MCF 10A (cell line): Measurements from ENCODE around the gene CAV1. TPM values are rescaled to one million over a fixed set of nuclear protein-coding genes. Genes with fewer than 3 reads are reported as not detected.
A peak's percentile ranks its signal among the peaks of the same experiment; 100 is the strongest.

Source experiments
- BruUV-seq: library from RNA; stranded (reverse); fragments of 400-500 nt; replicated peaks from 2 replicates; lab custom pipeline; 2021; lab: Mats Ljungman, UMichigan
- CTCF ChIA-PET: fragments of 300-600 bp; sonication (Branson Sonifier 250); formaldehyde crosslinking; extraction: SDS; loops from one replicate; lab custom pipeline; 2021; ENCODE audit warnings: antibody characterized with exemption, inconsistent platforms; lab: Yijun Ruan, JAX
- POLR2A ChIA-PET: fragments of 300-600, 350-650 bp; sonication (Branson Sonifier 250); formaldehyde crosslinking; extraction: SDS; loops from one replicate; lab custom pipeline; 2020; ENCODE audit warnings: antibody characterized with exemption, inconsistent platforms; lab: Yijun Ruan, JAX
- DNase-seq: peaks from one replicate; pipeline ENCODE4 v3.0.0-alpha.2; 2018; ENCODE audit not compliant: unreplicated experiment
- H3K27ac Mint-ChIP-seq: one replicate; pipeline ENCODE4 v1.8.0; 2022; ENCODE audit warnings: mild to moderate bottlenecking, low read depth, mixed read lengths; ENCODE audit not compliant: unreplicated experiment
- H3K27me3 Mint-ChIP-seq: one replicate; pipeline ENCODE4 v1.8.0; 2022; ENCODE audit warnings: mixed read lengths; ENCODE audit not compliant: insufficient read depth, unreplicated experiment
- H3K36me3 Mint-ChIP-seq: one replicate; pipeline ENCODE4 v1.8.0; 2022; ENCODE audit warnings: mild to moderate bottlenecking, moderate library complexity, mixed read lengths; ENCODE audit not compliant: insufficient read depth, unreplicated experiment
- H3K4me1 Mint-ChIP-seq: one replicate; pipeline ENCODE4 v1.8.0; 2022; ENCODE audit warnings: mixed read lengths; ENCODE audit not compliant: insufficient read depth, unreplicated experiment
- H3K4me3 Mint-ChIP-seq: one replicate; pipeline ENCODE4 v1.8.0; 2022; ENCODE audit warnings: mild to moderate bottlenecking, moderate library complexity, mixed read lengths; ENCODE audit not compliant: unreplicated experiment
- H3K9me3 Mint-ChIP-seq: one replicate; pipeline ENCODE4 v1.8.0; 2022; ENCODE audit warnings: mixed read lengths; ENCODE audit not compliant: unreplicated experiment
- CTCF ChIP-seq: fragments of 200-600 bp; IDR thresholded peaks from one replicate; pipeline ENCODE4 v1.8.0; 2022; ENCODE audit warnings: antibody characterized with exemption, mild to moderate bottlenecking; ENCODE audit not compliant: unreplicated experiment
- intact Hi-C: fragments of 100-400 bp; cut with micrococcal nuclease; formaldehyde crosslinking; loops from 2 replicates; pipeline ENCODE4 v1.14.1; 2022
- total RNA-seq: library from RNA; stranded (reverse); gene quantifications from 2 replicates; pipeline ENCODE4 v1.2.3, GENCODE V29; 2022

The CAV1 gene
- total RNA-seq, 1 experiment from 2014 or later, result 267 TPM

- Mint-ChIP-seq H3K4me3 (no peak overlapping the region), H3K4me1 (peaks cover 61% of the 10 kb centered on the region), H3K9me3 (no peaks in the 10 kb centered on the region), H3K27ac (peak overlapping the region; percentile 83), H3K36me3 (peaks cover 95% of the 10 kb centered on the region), H3K27me3 (no peaks in the 10 kb centered on the region)
- CTCF ChIA-PET, result interaction anchor here (0.6 to 1.2 kb wide), 4 partner anchors 8 to 283 kb away, joined by 3 read pairs; no protein-coding TSS in a partner anchor
- BruUV-seq, result no TSS peak
- intact Hi-C loops, result no loop called here
- peak; percentile 16 for DNase-seq
- no peak for TF ChIP-seq CTCF
- POLR2A ChIA-PET, result interaction anchor here (1.0 to 2.0 kb wide), 5 partner anchors 13 to 31 kb away, joined by 3 to 9 read pairs (median 6); no protein-coding TSS in a partner anchor
Observed at GRCh38 chr7:116542618-116543017, 17.8 kb downstream of the CAV1 start.

GRCh38 chr7:116543664-116544063 is 18.8 kb downstream of the CAV1 start:
- intact Hi-C loops, result no loop called here
- peak; percentile 36 for DNase-seq
- no peak for TF ChIP-seq CTCF
- ChIA-PET POLR2A (interaction anchor here (0.6 to 1.9 kb wide), 12 partner anchors 9 to 159 kb away, joined by 3 to 6 read pairs (median 4); no protein-coding TSS in a partner anchor), CTCF (interaction anchor here (0.7 to 1.1 kb wide), 2 partner anchors 17 to 285 kb away, joined by 4 to 5 read pairs; no protein-coding TSS in a partner anchor)
- Mint-ChIP-seq H3K27me3 (no peaks in the 10 kb centered on the region), H3K4me3 (no peak overlapping the region), H3K4me1 (peaks cover 67% of the 10 kb centered on the region), H3K27ac (peak overlapping the region; percentile 83), H3K9me3 (no peaks in the 10 kb centered on the region), H3K36me3 (peaks cover 95% of the 10 kb centered on the region)
- BruUV-seq, result no TSS peak

- Mint-ChIP-seq H3K36me3 (peaks cover 93% of the 10 kb centered on the region), H3K9me3 (no peaks in the 10 kb centered on the region), H3K4me1 (peaks cover 61% of the 10 kb centered on the region), H3K27me3 (no peaks in the 10 kb centered on the region), H3K27ac (peak overlapping the region; percentile 83), H3K4me3 (no peak overlapping the region)
- ChIA-PET POLR2A (interaction anchor here (1.1 to 1.4 kb wide), 5 partner anchors 8 to 27 kb away, joined by 3 to 4 read pairs (median 4); no protein-coding TSS in a partner anchor), CTCF (interaction anchor here (0.6 kb wide), 1 partner anchor 1273 kb away, joined by 3 read pairs; no protein-coding TSS in a partner anchor)
- no peak for DNase-seq
- no TSS peak for BruUV-seq
- TF ChIP-seq CTCF, result no peak
- intact Hi-C loops, result no loop called here
Observed at GRCh38 chr7:116544487-116544886, 19.7 kb downstream of the CAV1 start.

GRCh38 chr7:116545411-116545993 is 20.7 kb downstream of the CAV1 start:
- Mint-ChIP-seq H3K4me1 (peaks cover 55% of the 10 kb centered on the region), H3K27ac (peak overlapping the region; percentile 83), H3K4me3 (no peak overlapping the region), H3K27me3 (no peaks in the 10 kb centered on the region), H3K9me3 (no peaks in the 10 kb centered on the region), H3K36me3 (peaks cover 93% of the 10 kb centered on the region)
- TF ChIP-seq CTCF, result no peak
- POLR2A ChIA-PET, result interaction anchor here (0.7 to 1.4 kb wide), 4 partner anchors 8 to 165 kb away, joined by 3 to 4 read pairs (median 4); no protein-coding TSS in a partner anchor
- CTCF ChIA-PET, result interaction anchor here (0.6 kb wide), 3 partner anchors 9 to 1272 kb away, joined by 3 to 4 read pairs (median 4); no protein-coding TSS in a partner anchor
- intact Hi-C loops, result no loop called here
- no peak for DNase-seq
- no TSS peak for BruUV-seq
